Cerebellar nuclear complex (tissue), 1 donor: Measurements from ENCODE around the gene RHBG.
"Not testable (repeated sequence)": the region's sequence is repeated elsewhere in the genome, so short reads cannot be mapped to it uniquely, and the experiment has no call there.

Source experiments
- DNase-seq, 2 experiments: peaks; one replicate each; lab custom pipeline; 2025; lab: John Stamatoyannopoulos, UW

RHBG gene

DNA sequence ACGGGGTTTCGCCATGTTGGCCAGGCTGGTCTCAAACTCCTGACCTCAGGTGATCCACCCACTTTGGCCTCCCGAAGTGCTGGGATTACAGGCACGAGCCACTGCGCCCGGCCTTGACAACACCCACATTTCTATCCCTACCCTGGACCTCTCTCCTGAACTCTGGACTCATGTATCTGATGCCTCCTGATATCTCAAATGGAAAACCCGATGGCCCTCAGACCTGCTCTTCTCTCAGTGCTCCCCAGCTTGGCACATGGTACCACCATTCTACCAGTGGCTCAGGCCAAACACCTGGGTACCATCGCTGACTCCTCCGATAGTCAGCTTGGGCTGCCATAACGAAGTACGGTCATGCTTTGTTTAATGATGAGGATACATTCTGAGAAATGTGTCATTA, 8.5 kb upstream of the RHBG start:
- DNase-seq: no peak

DNA sequence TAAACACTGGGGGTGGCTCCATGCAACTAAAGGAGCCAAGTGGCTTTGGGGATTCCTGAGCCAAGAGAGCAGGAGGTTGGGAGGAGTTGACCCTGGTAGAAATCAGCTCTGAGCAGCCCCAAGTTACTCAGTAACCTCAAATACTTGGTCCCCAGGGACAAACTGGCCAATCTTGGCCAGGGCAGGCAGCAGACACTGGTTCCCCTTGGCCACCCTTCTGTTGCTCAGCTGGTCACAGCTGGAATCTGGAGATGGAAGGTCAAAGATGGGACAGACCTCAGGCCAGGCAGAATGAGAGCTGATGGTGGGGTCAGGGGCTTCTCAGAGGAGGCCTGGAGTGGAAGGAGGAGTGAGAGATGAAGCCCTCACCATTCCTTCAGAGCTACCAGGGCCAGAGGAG, 3.3 kb upstream of the RHBG start:
- no peak for DNase-seq

DNA sequence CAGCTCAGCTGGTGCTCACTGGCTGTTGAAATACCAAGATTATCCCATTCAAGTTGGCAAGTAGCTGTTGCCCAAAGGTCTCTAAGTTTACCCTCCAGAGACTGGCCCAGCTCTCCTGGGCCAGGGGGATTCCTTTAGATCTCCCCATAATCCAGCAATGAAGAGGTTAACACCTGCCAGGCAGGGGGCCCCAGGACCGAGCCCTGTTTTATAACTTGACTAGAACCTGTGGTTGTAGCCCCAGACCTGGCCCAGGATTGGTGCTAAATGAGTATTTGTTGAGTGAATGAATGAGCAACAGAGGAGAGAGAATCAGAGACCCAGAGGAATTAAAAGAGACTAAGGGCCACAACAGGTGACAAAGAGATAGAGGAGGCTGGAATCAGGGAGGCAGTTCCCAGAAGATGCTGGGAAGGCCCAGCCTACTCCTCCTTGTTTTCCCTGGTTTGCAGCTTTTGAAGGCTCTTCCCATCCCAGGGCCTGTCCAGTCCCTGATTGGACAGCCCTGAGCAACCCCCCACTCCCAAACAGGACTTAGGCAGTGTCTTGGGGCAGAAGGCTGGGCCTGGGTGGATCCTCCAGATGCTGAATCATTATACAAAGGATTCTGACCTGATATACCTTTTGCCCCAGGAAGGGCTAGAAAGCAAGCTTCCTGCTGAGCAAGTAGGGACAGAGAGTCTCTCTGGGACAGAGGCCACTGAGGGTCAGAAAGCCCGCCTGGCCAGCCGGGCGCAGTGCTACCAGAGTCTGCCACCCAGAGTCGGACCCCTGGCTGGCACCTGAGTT, 2.4 kb upstream of the RHBG start:
- DNase-seq: no peak

DNA sequence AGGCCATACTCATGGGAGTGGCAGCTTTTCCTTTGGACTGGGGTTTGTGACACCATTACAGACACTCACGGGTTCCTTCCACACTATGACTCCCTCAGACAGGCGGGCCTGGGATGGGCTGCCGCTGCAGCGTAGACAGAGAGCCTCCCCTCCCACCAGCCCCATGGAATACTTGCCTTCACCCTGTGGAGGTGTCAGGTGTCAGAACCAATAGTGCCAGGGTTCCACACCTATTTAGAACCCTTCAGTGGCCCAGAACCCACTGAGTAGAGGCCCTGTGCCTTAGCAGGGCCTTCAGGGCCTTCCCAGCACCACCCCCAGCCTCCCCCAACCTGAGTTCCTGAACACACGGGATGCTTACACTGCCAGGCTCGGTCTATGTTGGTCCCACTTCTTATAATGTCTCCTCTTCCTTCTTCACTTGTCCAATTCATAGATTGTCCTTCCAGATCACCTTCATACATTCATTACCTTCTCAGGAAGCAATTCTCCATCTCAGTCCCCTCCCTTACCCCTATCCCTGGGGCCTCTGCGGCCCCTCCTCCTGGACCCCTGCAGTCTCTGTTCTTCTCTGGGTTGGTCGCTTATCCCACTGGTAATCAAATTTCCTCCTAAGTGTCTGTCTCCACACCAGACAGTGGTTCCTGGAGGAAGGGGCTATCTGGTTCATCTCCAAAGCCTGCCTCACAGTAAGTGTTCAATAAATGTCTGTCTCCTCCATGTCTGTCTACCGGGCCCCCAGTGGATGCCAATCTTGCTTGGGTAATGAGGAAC, 1.4 kb upstream of the RHBG start:
- DNase-seq: no peak

DNA sequence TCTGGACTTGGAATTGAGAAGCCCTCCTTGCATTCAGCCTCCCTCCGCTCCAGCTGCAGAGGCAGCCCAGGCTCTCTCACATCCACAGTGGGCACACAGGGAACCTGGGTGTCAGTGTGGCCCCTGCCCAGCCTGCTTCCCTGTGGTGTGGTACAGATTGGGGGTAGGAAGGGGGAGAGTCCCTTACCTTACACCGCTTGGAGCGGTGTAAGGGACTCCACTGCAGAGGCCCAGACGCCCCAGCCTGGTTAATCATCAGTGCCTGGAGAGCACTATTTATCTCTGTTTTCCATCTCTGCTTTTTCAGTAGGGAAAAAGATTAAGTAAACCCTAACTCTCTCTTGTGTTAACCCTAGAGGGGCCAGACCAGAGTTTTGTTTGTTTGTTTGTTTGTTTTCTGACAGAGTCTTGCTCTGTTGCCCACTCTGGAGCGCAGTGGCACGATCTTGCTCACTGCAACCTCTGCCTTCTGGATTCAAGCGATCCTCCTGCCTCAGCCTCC, 803 bp upstream of the RHBG start:
- no peak for DNase-seq

DNA sequence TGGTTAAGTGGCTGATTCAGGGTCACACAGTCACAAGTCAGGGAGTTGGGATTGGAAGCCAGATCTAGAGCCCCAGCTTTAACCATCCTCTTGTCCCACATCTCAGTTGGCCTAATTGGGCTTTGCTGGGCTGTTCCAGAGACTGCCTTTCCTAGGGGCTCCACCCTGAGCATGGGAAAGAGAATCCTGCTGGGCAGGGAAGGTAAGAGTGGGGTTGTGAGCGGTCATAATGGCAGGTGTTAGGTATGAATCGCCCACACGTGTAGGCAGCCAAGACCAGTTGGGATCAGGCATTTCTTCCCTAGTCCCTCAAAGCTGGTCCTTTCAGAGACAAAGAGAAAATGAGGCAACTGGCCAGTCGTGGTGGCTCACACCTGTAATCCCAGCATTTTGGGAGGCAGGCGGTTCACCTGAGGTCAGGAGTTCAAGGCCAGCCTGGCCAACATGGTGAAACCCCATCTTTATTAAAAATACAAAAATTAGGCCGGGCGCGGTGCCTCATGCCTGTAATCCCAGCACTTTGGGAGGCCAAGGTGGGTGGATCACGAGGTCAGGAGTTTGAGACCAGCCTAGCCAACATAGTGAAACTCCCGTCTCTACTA, 775 bp downstream of the RHBG start:
- DNase-seq: not testable (repeated sequence)

DNA sequence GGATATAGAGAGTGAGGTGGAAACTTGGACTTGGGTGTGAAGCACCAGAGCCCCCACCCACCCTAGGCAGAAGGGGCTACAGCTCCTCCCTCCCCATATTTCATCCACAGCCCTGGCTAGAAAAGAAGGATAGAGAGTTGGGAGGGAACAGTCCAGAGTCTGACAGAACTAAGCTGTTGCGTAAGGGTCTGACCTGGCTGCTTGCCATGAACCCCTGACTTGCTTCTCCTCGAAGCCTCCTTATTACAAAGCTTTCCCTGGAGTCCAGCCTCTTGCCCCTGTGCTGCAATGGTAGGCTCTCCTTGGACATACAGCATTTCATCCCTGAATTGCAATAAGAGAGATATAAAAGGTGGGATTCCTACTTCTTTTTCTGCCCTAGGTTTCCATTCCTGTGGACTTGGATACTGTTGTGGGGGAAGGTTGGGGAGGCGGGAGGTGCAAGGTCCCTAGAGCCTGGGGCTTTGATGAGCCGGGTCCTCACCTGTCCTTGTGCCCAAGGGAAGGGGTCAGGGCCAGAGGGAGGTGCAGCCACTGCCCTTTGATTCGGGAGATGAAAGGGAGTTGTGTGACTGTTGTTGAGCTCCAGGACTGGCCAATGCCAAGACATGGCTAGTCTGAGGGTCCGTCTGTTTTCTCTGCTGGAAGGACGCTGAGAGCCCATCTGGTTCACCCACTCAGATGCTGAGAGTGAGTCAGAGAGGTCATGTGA, 2.7 kb downstream of the RHBG start:
- DNase-seq: peak in 1 of 2 experiments; percentile 36

DNA sequence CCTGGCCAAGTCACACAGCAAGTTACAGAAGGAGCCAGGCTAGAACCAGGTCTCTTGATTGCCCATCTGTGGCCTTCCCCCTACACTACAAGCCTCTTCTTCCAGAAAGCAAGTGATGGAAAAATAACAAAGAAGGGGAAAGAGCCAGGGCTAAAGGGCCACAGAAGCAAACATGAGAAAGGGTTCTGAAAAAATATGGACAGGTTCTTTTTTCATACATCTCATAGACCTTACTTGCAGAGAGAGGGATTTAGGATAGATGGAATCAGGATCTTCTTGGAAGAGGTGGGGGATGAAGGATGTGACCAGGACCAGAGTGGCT, 3.2 kb downstream of the RHBG start:
- DNase-seq: peak in 1 of 2 experiments; percentile 68

DNA sequence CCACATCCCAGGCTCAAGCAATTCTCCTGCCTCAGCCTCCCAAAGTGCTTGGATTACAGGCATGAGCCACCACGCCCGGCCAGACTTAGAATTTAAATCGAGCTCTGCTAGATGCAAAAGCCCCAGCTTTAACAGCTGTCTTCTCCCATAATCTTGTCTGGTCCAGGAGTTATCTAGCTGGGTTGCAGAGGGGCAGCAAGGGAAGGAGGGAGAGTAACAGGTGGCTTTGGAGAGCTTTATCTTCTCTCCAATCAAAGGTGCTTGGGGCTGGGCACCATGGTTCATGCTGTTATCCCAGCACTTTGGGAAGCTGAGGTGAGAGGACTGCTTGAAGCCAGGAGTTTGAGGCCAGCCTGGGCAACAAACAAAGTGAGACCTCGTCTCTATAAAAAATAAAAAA, 3.9 kb downstream of the RHBG start:
- DNase-seq: no peak

DNA sequence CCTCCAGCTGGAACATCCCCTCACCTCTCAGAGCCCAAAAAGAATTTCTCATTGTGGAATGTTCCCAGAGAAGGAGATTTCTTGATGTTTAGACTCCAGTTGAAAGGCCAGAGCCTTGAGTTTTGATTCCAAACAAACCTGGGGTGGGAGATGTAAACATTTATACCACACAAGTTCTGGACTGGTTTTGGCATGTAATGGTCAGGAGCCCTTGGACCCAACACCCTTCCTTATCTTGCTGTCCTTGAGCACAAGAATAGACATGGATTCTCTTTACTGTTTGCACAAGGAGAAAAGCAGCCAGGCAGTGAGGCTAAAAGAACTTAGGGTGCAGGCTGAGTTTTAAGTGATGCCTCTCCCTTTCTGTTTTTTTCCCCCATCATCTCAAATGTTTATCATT, 4.5 kb downstream of the RHBG start:
- DNase-seq: no peak

DNA sequence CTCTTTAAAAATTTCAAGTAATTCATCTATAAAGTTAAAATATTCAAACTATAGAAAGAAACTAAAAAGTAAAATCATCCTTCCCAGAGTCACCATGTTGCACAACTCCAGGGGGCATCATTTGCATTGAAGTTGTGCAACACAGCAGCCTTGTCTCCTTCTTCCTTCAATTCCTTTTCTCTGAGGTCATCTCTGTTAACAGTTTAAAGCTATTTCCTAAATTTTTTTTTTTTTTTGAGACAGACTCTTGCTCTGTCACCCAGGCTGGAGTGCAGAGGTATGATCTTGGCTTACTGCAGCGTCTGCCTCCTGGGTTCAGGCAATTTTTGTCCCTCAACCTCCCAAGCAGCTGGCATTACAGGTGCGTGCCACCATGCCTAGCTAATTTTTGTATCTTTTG, 7.1 kb downstream of the RHBG start:
- DNase-seq: no peak

DNA sequence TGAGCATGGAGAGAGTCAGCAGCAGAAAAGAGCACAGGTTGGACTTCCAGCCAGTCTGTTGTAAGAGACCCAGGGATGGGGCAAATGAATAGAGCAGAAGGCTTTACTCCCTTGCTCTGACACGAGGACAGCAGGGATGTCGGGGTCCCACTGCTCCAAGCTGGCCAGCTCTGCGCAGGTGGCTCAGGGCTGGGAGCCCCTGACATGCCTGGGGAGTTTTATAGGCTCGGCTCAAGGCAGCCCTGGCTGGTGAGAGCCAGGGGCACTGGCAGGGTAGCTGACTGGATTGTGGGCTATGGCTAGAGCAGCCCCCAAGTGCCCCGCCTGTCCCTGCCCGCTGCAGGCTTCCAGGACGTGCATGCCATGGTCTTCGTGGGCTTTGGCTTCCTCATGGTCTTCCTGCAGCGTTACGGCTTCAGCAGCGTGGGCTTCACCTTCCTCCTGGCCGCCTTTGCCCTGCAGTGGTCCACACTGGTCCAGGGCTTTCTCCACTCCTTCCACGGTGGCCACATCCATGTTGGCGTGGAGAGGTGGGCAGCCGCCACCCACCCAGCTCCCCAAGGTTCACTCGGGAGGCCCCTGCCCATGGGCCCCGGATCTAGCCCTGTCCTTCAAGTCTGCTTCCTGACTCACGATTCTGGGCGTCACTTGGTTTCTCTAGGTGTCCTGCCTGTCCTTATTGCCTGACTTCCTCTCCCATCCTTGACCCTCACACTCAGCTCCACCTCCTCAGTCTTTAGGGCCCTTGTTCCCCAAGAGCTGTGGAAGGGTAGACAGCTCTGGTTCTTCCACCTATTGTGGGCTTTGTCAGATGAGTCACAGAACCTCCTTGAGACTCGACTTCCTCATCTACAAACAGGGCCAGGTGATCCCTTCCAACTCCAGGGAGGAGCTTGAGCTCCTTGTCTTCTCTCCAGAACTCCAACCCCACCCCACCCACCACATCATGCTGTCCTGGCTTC, 8.2 kb downstream of the RHBG start:
- DNase-seq: no peak

DNA sequence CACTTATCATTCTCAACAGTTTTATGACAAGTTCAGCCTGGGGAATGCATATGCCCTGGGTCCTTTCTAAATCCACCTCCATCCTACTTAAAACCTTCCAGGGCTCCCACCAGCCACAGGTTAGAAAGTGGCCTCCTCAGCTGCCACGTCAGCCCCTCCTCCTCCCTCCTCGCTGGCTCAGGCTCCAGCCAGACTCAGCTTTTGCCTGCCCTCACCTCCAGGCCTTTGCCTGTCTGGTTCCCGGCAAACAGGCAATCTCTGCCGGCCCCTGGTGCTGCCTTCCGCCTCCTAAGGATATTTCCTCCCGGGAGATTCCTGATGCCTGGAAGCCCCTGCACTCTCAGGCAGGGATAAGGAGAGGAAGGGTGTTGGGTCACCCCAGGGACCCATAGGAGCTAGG, 9.5 kb downstream of the RHBG start:
- DNase-seq: no peak

DNA sequence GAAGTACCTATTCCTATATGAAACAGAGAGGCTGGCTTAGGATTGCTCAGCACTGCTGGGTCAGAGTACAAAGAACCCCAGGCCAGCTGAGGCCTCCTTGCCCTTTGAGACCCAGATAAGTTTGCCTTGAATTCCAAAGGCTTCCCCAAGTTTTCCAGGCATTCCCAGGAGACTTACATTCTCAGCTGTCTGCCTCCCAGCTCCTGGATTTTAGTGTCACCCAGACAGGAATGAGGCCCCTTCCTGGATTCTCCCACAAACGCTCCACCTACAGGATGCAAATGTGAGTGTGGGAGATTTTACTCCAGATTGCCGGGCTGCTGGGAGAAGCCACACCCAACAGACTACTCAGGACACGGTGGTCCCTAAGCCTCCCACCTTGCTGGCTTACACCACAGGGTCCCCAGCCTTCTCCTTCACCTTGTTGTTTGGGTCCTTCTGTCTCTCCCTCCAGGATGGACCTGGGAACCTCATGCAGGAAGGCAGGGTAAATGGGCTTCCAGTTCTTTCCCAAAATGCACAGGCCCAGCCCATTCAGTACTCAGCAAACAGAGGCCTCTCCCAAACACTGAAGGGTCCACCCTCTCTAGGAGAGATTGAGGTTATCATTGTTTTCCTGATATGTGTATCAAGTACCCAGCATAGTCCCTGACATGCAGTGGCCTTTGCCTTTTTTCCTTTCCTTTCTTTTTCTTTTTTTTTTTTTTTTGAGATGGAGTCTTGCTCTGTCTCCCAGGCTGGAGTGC, 10.6 kb downstream of the RHBG start:
- no peak for DNase-seq

DNA sequence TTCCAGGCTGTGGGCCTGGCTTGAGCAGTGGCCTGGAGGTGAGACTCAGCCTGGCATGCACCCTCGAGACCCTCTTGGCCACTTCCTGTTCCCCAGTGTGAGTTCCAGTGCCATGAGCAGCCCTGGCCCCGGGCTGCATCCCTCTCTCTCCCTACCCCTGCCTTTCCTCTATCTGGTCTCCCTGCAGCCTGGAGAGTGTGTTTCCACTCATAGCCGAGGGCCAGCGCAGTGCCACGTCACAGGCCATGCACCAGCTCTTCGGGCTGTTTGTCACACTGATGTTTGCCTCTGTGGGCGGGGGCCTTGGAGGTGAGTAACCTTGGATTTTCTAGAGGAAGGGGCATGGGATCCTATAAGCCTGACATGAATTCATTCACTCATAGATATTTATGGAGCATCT, 13.6 kb downstream of the RHBG start:
- DNase-seq: no peak

DNA sequence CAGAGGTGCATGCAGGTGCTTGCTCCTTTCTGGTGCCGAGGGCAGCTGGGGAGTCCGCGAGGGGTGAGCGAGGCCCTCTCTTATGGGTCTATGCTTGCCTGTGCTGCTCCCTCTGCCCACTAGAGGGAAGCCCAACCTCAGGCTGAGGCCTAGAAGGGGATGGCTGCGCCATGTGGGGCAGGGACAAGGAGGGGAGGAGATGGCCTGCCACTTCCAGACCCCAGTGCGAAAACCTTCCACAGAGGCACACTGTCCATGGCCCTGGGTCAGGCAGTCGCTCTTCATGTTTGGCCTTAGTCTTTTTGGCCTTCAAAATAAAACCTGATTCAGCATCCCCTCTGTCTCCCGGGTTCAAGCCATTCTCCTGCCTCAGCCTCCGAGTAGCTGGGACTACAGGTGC, 14.0 kb downstream of the RHBG start:
- peak; percentile 5 to 39 for DNase-seq

DNA sequence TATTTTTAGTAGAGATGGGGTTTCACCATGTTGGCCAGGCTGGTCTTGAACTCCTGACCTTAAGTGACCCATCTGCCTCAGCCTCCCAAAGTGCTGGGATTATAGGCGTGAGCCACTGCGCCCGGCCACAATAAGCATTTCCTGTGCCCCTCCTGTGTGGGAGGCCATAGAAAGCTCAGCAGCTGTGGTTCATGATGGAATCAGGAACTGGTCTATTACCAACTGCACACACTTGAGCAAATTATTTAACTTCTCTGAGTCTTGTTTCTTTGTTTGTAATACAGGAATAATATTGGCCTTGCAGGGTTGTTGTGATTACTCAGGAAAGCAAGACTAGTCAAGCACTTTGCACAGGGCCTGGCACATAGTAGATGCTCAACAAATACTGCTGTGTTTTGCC, 15.0 kb downstream of the RHBG start:
- DNase-seq: no peak

DNA sequence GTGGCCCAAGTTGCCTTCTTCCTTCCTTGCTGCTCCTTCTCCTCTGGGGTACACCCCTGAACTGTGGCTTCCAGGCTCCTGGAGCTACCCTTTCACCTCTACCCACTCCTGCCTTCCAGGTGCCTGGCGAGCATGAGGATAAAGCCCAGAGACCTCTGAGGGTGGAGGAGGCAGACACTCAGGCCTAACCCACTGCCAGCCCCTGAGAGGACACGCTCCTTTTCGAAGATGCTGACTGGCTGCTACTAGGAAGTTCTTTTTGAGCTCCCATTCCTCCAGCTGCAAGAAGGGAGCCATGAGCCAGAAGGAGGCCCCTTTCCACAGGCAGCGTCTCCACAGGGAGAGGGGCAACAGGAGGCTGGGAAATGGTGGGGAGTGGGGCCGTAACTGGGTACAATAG, 15.6 kb downstream of the RHBG start:
- DNase-seq: no peak

DNA sequence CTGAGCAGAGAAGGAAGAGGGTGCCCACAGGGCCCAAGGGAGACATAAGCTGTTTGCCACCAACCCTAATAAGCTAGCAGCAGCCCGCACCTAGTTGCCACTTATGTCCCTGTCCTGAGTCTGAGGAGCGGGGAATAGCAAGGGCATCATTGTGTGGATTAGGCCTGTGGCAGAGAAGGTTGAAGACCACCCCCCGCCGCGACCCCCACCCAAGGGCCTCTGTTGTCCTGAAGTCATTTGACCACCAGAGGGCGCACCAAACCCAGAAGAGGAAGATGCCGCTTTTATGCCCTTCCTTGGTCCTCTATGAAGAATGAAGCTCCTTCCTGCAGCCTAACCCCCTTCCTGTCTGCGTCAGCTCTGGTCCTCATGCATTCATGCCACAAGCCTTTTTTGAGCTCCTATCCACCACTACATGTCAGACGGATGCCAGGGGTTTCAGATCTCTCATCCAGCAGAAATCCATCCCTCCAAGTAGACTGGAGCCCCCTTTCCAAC, 16.6 kb downstream of the RHBG start:
- DNase-seq: no peak

DNA sequence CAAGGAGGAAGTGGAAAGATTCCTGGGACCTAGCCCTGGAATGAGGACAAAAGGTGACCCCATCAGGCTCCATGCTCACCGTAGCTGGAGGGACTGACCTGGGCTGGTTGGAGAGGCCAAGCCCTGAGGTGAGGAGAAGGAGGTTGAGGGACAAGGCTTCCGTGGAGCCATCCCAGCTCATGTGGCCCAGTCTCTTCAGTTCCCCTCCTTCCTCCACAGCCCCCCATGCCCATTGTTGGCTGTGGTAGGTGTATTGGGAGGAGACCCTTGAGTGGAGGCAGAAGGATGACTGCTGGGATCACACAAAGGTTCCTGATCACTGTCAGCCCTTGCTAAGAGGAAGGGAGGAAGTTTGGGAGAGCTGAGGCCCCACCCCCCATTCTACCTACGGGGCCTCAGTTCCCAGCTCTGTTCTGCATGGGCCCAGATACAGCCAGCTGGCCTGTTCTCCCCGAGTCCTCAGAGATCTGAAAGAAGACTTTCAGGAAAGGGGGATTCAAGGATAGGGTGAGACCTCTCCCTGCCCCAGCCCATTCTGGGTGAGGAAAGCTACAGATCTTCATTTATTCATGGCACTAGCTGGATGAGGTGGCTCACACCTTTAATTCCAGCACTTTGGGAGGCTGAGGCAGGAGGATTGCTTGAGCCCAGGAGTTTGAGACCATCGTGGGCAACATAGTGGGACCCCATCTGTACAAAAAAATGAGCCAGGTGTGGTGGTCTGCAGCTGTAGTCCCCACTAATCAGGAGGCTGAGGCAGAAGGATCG, 17.3 kb downstream of the RHBG start:
- DNase-seq: no peak
